NB4 (cell line): ENCODE measurements around the gene OLFML2B.

ENCODE experiments used
- CTCF ChIP-seq: IDR thresholded peaks from one replicate; pipeline ENCODE4 v1.5.1; 2012; ENCODE audit warnings: low read depth, low read length
- MYC ChIP-seq: IDR thresholded peaks from 2 replicates; pipeline ENCODE4 v1.6.1; 2011; ENCODE audit warnings: low read depth, low read length
- POLR2A ChIP-seq: IDR thresholded peaks from 2 replicates; pipeline ENCODE4 v1.6.1; 2011; ENCODE audit warnings: mild to moderate bottlenecking; ENCODE audit not compliant: insufficient read length; ENCODE audit errors: extremely low read depth

- no peak for TF ChIP-seq CTCF
- TF ChIP-seq POLR2A = no peak
- no peak for TF ChIP-seq MYC
Observed at GRCh38 chr1:162029157-162029556, 5.5 kb upstream of the OLFML2B start.
